Endothelial cell of umbilical vein (primary cell): ENCODE measurements around the gene USP48. TPM values are rescaled to one million over a fixed set of nuclear protein-coding genes. Genes with fewer than 3 reads are reported as not detected.

Experiments
- BruUV-seq: library from RNA; stranded (reverse); fragments of 400-500 nt; replicated peaks from 2 replicates; lab custom pipeline; 2021; lab: Mats Ljungman, UMichigan
- CTCF ChIA-PET: fragments of 300-600, 350-600 bp; sonication (Branson Sonifier 250); formaldehyde crosslinking; loops from one replicate; lab custom pipeline; 2021; ENCODE audit warnings: antibody characterized with exemption, inconsistent platforms; lab: Charles Lee
- POLR2A ChIA-PET: fragments of 300-600, 350-600 bp; sonication (Branson Sonifier 250); formaldehyde crosslinking; loops from one replicate; lab custom pipeline; 2021; ENCODE audit warnings: antibody characterized with exemption, inconsistent platforms; lab: Charles Lee
- DNase-seq: peaks from one replicate; pipeline ENCODE4 v3.0.0-alpha.2; 2011; ENCODE audit warnings: low read depth, low spot score
- FAIRE-seq: peaks from 2 replicates; lab custom pipeline; 2011; peaks lifted over from hg19 to GRCh38; lab: Jason Lieb, UNC
- H2AFZ ChIP-seq: 2 replicates; pipeline ENCODE4 v1.6.0; 2012; ENCODE audit warnings: low read depth, low read length, control low read depth, inconsistent platforms
- H3K27ac ChIP-seq: 2 replicates; pipeline ENCODE4 v1.5.1; 2011; ENCODE audit warnings: low read depth, mild to moderate bottlenecking, control low read depth, low read length, moderate library complexity; ENCODE audit not compliant: insufficient read depth
- H3K27me3 ChIP-seq, 2 experiments: 2 replicates each; pipeline versions ENCODE4 v1.6.0 to v1.6.1; 2011; ENCODE audit warnings: low read length in 2 of 2, mixed read lengths in 1 of 2; ENCODE audit not compliant: control insufficient read depth in 2 of 2, insufficient read depth in 2 of 2
- H3K36me3 ChIP-seq, 2 experiments: 2 replicates in 1 of 2; 3 replicates in 1 of 2; pipeline ENCODE4 v1.5.1; 2011; ENCODE audit warnings: low read length in 2 of 2, mild to moderate bottlenecking in 1 of 2, moderate library complexity in 1 of 2; ENCODE audit not compliant: control insufficient read depth in 2 of 2, insufficient read depth in 2 of 2; ENCODE audit errors: extremely low read depth in 1 of 2
- H3K4me1 ChIP-seq: 3 replicates; pipeline ENCODE4 v1.5.1; 2011; ENCODE audit warnings: mild to moderate bottlenecking, low read length; ENCODE audit not compliant: control insufficient read depth, insufficient read depth; ENCODE audit errors: extremely low read depth
- H3K4me2 ChIP-seq: 2 replicates; pipeline ENCODE4 v1.6.1; 2011; ENCODE audit warnings: low read length, control low read depth, mixed read lengths; ENCODE audit not compliant: insufficient read depth
- H3K4me3 ChIP-seq, 3 experiments: fragments of 200-600 bp in 1 of 3; sonication (generic), shearing (Covaris generic) in 1 of 3; replicated peaks in 1 of 3; 2 replicates each; pipeline ENCODE4 v1.5.1; 2011 to 2016; ENCODE audit warnings: control low read depth in 3 of 3, low read length in 3 of 3, mild to moderate bottlenecking in 2 of 3, inconsistent platforms in 1 of 3, low read depth in 1 of 3, moderate library complexity in 1 of 3; ENCODE audit not compliant: insufficient read depth in 1 of 3
- H3K79me2 ChIP-seq: 2 replicates; pipeline ENCODE4 v1.6.0; 2012; ENCODE audit warnings: low read length, inconsistent platforms; ENCODE audit not compliant: control insufficient read depth, insufficient read depth
- H3K9ac ChIP-seq: replicated peaks from 2 replicates; pipeline ENCODE3; 2011; ENCODE audit warnings: low read length, control low read depth; ENCODE audit not compliant: insufficient read depth; ENCODE audit errors: extremely low read depth
- H3K9me1 ChIP-seq: replicated peaks from 3 replicates; pipeline ENCODE4 v1.6.0; 2011; ENCODE audit warnings: mild to moderate bottlenecking, low read length; ENCODE audit not compliant: control insufficient read depth, insufficient read depth; ENCODE audit errors: extremely low read depth
- H3K9me3 ChIP-seq: replicated peaks from 2 replicates; pipeline ENCODE4 v1.5.1; 2012; ENCODE audit warnings: low read length, inconsistent platforms; ENCODE audit not compliant: control insufficient read depth, insufficient read depth
- H4K20me1 ChIP-seq: replicated peaks from 2 replicates; pipeline ENCODE3; 2011; ENCODE audit warnings: mild to moderate bottlenecking, low read length; ENCODE audit not compliant: control insufficient read depth, insufficient read depth; ENCODE audit errors: extremely low read depth
- EZH2 ChIP-seq: IDR thresholded peaks from 2 replicates; pipeline ENCODE4 v1.6.1; 2012; ENCODE audit warnings: borderline replicate concordance, low read depth, mild to moderate bottlenecking, moderate library complexity, low read length, inconsistent platforms; ENCODE audit not compliant: severe bottlenecking
- FOS ChIP-seq: IDR thresholded peaks from 2 replicates; pipeline ENCODE4 v1.6.1; 2011; ENCODE audit warnings: mild to moderate bottlenecking, low read length, moderate library complexity, borderline replicate concordance; ENCODE audit not compliant: insufficient read depth
- GATA2 ChIP-seq: IDR thresholded peaks from 2 replicates; pipeline ENCODE4 v1.7.0; 2011; ENCODE audit warnings: low read depth, mild to moderate bottlenecking, moderate library complexity, mixed read lengths, low read length; ENCODE audit not compliant: insufficient read length, insufficient read depth
- JUN ChIP-seq: IDR thresholded peaks from 2 replicates; pipeline ENCODE4 v1.6.1; 2011; ENCODE audit warnings: borderline replicate concordance, low read depth; ENCODE audit not compliant: insufficient read length, insufficient read depth
- MYC ChIP-seq: IDR thresholded peaks from one replicate; pipeline ENCODE4 v1.6.1; 2011; ENCODE audit warnings: mild to moderate bottlenecking, low read depth, low read length
- POLR2A ChIP-seq: IDR thresholded peaks from 2 replicates; pipeline ENCODE4 v1.6.1; 2012; ENCODE audit warnings: low read depth, mild to moderate bottlenecking, control low read depth, low read length
- POLR2AphosphoS5 ChIP-seq: IDR thresholded peaks from 2 replicates; pipeline ENCODE4 v1.6.1; 2012; ENCODE audit warnings: low read depth, mild to moderate bottlenecking, control low read depth, low read length, moderate library complexity; ENCODE audit not compliant: insufficient read depth
- dilution Hi-C: fragments of 300-500 bp; cut with MboI; formaldehyde crosslinking; loops from one replicate; pipeline ENCODE4 v1.15.0; 2019; ENCODE audit warnings: low sequenced_read_pairs; ENCODE audit not compliant: extremely low pct_ligation_motif_present
- intact Hi-C: fragments of 100-400 bp; cut with micrococcal nuclease; formaldehyde crosslinking; loops from one replicate; pipeline ENCODE4 v1.10.0; 2022
- polyA plus RNA-seq, 4 experiments: library from polyadenylated mRNA; depleted of rRNA in 3 of 4; stranded (reverse) in 3 of 4; unstranded in 1 of 4; fragments of >200 nt; gene quantifications; 2 replicates each; pipeline versions ENCODE4 v1.2.1 to v1.2.3, GENCODE V29; 2011 to 2012; ENCODE audit warnings: missing spikeins in 1 of 4
- total RNA-seq: library from RNA; stranded (reverse); gene quantifications from 2 replicates; pipeline ENCODE4 v1.2.3, GENCODE V29; 2021
- TF ChIP-seq, protein P1 (sequence below): IDR thresholded peaks from 2 replicates; pipeline ENCODE4 v1.6.1; 2011; ENCODE audit not compliant: insufficient read depth, insufficient read length

USP48 gene
- total and polyA plus RNA-seq, 2 donors (not counting 3 experiments of a cell fraction or from before 2014, with no cell fraction given), result 27.2 to 149 TPM

GRCh38 chr1:21663951-21664805, 118.8 kb downstream of the USP48 start:
- no TSS peak for BruUV-seq
- dilution Hi-C loops (no loop called here), intact Hi-C loops (no loop called here)
- ChIA-PET CTCF (interaction anchor here (0.8 to 1.1 kb wide), 2 partner anchors 12 to 156 kb away, joined by 3 read pairs; no protein-coding TSS in a partner anchor), POLR2A (interaction anchor here (0.5 kb wide), 1 partner anchor 117 kb away, joined by 3 read pairs; no protein-coding TSS in a partner anchor)
- no peak overlapping the region for H3K4me2 ChIP-seq
- H3K27me3 ChIP-seq, result peaks cover 17 to 22% of the 10 kb centered on the region in 2 experiments
- no peak for DNase-seq
- H4K20me1 ChIP-seq, result no peaks in the 10 kb centered on the region
- no peaks in the 10 kb centered on the region for H3K9me1 ChIP-seq
- no peak overlapping the region for H3K27ac ChIP-seq
- H3K79me2 ChIP-seq, result no peaks in the 10 kb centered on the region
- no peak for TF ChIP-seq GATA2
- TF ChIP-seq MYC, result no peak
- no peak for TF ChIP-seq JUN
- TF ChIP-seq, protein P1, sequence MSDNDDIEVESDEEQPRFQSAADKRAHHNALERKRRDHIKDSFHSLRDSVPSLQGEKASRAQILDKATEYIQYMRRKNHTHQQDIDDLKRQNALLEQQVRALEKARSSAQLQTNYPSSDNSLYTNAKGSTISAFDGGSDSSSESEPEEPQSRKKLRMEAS, result no peak
- TF ChIP-seq FOS, result no peak
- no peak for TF ChIP-seq POLR2AphosphoS5
- no peak for TF ChIP-seq EZH2
- TF ChIP-seq POLR2A, result no peak
- FAIRE-seq, result no peak
- H3K4me3 ChIP-seq, result no peak overlapping the region
- H3K36me3 ChIP-seq, result no peaks in the 10 kb centered on the region
- no peak overlapping the region for H3K9ac ChIP-seq
- peaks cover 3% of the 10 kb centered on the region for H3K4me1 ChIP-seq
- H3K9me3 ChIP-seq, result no peaks in the 10 kb centered on the region
- H2AFZ ChIP-seq, result no peak overlapping the region
